Kidney glomerular epithelial cell (primary cell): Measurements from ENCODE around the gene VPREB1.
A peak's percentile ranks its signal among the peaks of the same experiment; 100 is the strongest.
"Not testable (repeated sequence)": the region's sequence is repeated elsewhere in the genome, so short reads cannot be mapped to it uniquely, and the experiment has no call there.

Source experiments
- DNase-seq: peaks from one replicate; lab custom pipeline; 2025; lab: John Stamatoyannopoulos, UW

Gene VPREB1

GRCh38 chr22:22244316-22245250 is at the start of gene VPREB1:
VPREB1 (plus strand) TSS chr22:22244786; CDS start chr22:22244814, 28 bp downstream.
- no peak for DNase-seq

- no peak for DNase-seq
These were observed 49.7 kb upstream of the VPREB1 start for GRCh38 chr22:22194931-22195264.

GRCh38 chr22:22195265-22196017 is 49.1 kb upstream of the VPREB1 start:
- peak; percentile 73 for DNase-seq

- no peak for DNase-seq
These were observed 48.5 kb upstream of the VPREB1 start for GRCh38 chr22:22196018-22196533.

GRCh38 chr22:22196833-22197477 is 47.6 kb upstream of the VPREB1 start:
- DNase-seq = no peak

- DNase-seq = no peak
These were observed 46.6 kb upstream of the VPREB1 start for GRCh38 chr22:22197993-22198402.

DNA sequence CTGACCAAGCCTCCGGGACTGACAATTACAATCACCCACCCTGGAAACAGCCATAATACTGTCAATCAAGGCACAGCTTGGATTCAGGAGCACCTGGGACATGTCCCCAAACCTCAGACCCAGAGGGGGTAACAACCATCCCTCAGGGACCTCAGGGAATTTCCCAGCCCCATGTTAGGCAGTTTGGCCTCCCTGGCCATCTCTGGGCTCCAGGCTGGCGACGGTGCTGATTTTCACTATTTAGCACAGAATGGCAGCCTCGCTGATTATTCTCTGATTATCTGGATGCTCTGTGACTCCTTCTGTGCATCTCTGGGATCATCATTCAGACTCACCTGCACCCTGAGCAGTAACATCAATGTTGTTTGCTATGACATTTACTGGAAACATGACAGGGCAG is 45.8 kb upstream of the VPREB1 start:
- DNase-seq = no peak

DNA sequence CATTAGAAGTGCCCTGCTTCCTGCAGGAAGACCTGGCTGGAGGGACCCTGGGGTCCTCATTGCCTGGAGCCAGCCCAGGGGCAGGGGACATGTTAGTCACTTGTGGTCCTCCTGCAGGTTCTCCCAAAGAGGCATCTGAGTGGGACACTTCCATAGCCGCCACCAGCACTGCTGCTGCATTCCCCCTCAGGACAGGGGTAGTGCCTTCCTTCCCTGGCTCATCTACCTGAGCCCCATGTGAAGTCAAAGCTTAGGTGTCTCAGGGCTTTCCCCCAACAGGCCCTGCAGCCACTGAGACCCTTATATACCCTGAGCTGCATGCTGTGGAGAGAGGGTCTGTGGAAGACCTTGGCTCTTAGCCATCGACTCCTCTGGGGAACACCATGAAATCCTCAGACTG is 45.0 kb upstream of the VPREB1 start:
- DNase-seq = no peak

DNA sequence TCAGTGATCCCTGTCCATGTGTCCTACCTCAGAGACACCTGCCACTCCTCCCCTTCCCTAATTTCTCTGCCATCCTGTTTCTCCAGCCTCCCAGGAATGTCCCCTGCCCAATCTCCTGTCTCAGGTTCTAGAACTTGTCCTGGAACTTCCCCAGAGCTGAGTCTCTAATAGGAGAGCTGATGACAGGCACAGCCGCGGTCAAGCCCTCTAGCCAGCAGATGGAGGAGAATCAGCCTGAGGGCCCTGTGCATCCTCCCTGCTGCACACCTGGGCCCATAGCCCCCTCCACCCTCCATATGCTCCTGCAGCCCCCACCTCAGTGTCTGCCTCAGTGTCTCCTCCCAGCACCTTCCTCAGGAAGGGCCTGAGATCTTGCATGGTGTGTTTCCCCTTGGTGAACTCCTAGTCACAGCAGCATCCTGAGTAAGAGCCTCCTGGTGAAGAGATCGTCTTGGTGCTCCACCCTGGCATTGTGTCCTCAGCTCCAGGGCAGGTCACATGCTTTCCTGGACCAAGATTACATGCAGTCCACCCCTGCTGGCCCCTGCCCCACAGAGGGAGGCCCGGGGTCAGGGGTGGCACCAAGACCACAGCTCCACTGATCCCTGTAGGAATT is 43.9 kb upstream of the VPREB1 start:
- no peak for DNase-seq

DNA sequence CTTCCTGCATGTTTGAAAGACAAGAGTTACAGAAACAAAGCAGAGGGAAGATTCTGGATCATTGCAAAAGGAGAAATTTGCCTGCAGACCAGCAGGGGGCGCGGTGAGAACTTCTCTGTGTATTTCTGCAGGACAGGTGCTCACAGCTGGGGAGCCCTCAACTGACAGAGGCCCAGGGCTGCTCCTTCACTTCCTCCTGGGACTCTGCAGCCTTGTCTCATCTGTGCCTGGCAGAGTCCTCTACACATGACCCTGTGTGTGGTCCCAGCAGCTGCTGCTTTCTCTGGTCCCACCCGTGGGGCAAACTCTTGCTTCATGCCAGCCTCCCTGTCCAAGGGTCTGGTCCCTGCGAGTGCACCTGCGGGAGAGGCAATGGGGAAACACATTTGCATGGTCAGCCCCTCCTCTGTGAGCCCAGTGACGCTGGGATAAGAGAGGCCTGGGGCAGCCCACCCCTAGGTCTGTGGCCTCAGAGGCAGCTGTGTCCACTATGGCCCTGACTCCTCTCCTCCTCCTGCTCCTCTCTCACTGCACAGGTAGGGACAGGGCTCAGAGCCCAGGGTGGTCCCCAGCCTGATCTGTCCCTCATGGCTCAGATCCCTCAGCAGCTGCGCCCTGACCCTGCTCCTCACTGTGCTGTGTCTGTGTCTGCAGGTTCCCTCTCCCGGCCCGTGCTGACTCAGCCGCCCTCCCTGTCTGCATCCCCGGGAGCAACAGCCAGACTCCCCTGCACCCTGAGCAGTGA is 43.2 kb upstream of the VPREB1 start:
- peak; percentile 29 for DNase-seq

DNA sequence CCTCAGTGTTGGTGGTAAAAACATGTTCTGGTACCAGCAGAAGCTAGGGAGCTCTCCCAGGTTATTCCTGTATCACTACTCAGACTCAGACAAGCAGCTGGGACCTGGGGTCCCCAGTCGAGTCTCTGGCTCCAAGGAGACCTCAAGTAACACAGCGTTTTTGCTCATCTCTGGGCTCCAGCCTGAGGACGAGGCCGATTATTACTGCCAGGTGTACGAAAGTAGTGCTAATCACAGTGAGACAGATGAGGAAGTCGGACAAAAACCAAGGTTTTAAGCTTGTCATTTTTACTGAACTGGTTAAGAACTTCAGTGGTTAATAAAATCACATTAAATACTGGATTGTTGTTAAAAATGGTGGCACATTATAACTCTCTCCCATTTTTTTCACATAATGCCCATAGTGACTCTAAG is 42.6 kb upstream of the VPREB1 start:
- no peak for DNase-seq

DNA sequence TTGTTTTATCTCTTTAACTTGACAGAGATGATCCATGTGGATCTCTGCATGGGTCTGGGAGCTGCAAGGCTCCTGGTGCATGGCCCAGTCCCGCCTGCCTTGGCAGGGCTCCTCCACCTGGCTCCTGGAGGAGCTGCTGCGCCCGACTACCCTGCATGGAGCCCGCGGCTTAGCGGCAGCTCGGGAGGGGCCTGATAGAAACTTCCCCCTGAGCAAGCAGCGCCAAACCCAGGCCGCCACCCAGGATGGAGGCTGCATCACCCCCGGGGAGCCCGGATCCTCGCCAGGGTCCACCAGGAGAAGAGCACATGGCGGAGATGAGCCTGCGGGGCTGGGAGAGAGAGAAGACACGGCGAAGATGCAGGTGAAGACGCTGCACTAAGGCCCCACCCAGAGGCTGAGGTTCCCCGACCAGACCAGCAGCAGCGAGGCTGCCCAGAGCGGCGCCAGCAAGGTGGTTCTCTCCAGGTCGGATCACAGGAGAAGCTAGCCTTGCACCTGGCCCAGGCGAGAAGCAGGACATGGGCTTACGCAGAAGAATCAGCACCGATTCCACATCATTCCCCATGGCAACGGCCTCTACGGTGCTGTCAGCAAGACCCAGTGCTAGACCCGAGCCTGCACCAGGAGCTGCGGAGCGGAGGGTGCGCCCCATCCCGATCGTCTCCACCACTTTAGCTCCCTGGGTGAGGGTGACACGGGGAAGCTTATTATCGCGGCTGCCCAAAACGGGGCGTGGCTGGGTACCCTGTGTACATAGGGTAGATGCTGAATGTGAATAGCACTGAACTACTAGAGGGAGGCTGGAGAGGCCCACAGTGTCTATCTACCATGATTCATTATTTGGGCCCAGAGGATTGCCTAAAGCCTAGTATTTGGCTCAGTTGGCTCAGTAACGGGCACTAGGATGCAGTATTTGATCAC is 41.3 kb upstream of the VPREB1 start:
- DNase-seq = no peak

DNA sequence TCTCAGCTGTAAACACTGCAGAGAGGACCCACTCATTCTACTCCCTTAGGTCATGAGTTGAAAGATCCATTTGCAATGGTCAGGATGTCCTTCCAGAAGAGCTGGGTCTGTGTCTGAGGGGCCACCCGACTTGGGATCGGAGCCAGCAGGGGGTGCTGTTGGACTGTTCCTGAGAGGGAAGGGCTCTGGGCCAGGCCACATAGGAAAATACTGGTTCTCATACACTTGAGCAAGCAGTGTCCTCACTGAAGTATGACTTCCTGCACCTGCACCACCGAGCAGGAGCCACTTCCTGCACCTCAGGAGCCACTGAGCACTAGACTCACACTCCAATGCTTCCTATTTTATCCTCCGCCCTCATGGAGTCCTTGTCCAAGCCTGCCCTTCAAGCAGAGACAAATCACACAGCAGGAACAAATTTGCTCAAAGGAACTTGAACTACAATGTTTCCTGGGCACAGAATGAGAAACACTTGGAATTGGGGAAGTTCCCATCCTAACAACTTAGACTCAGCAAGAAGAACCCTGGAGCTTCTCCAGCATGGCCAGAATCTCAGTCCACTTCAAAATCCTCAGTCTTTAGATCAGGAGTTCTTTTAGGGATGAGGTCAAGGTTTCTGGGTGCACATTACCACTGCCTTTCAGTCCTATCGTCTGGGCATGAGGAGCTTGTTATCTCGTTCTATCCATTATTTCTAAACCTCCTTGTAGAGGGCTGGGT is 36.6 kb upstream of the VPREB1 start:
- peak; percentile 73 for DNase-seq

GRCh38 chr22:22208652-22209051 is 35.9 kb upstream of the VPREB1 start:
- DNase-seq = no peak

DNA sequence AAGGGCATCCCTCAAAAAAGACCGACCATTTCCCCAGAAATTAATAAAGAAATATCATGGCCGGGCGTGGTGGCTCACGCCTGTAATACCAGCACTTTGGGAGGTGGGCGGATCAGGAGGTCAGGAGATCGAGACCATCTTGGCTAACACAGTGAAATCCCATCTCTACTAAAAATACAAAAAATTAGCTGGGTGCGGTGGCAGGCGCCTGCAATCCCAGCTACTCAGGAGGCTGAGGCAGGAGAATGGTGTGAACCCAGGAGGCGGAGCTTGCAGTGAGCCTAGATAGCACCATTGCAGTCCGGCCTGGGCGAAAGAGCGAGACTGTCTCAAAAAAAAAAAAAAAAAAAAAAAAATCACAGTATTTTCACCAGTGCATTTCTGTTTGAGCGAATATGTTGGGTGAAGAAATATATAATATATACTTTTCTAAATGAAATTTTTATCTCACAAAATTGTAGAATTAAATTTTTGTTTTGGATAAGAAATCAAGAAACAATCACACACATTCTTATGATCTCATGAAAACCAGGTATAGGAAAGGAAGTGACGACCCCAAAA is 35.4 kb upstream of the VPREB1 start:
- not testable (repeated sequence) for DNase-seq

GRCh38 chr22:22210375-22210774 is 34.2 kb upstream of the VPREB1 start:
- peak; percentile 75 for DNase-seq

- DNase-seq = no peak
These were observed 33.4 kb upstream of the VPREB1 start for GRCh38 chr22:22210889-22211833.

- DNase-seq = no peak
These were observed 31.4 kb upstream of the VPREB1 start for GRCh38 chr22:22213231-22213630.
